T-helper 1 cell treated with Interleukin-12 subunit alpha and Interleukin-12 subunit beta and Interleukin-4 antibody, amounts not matched to agents 30 ng/mL and 1 ng/mL, for 36 hours (primary cell): ENCODE data around the gene CCDC88C. TPM values are rescaled to one million over a fixed set of nuclear protein-coding genes. Genes with fewer than 3 reads are reported as not detected.
"Not testable (repeated sequence)": the region's sequence is repeated elsewhere in the genome, so short reads cannot be mapped to it uniquely, and the experiment has no call there.

Experiments used
- intact Hi-C: fragments of 100-400 bp; cut with micrococcal nuclease; formaldehyde crosslinking; loops from one replicate; pipeline ENCODE4 v1.15.1; 2024
- total RNA-seq: library from RNA; stranded (reverse); gene quantifications from 2 replicates; pipeline ENCODE4 v1.2.3, GENCODE V29; 2022

Gene CCDC88C
- total RNA-seq, 1 donor from 2014 or later = 196 TPM

- intact Hi-C loops = no loop called here
Measured at GRCh38 chr14:91273885-91274273, 143.7 kb downstream of the CCDC88C start.

GRCh38 chr14:91273273-91273884, 144.2 kb downstream of the CCDC88C start:
- intact Hi-C loops = no loop called here

- intact Hi-C loops = no loop called here
Measured at GRCh38 chr14:91272341-91273272, 145.0 kb downstream of the CCDC88C start.

GRCh38 chr14:91271639-91272038, 146.0 kb downstream of the CCDC88C start:
- intact Hi-C loops = no loop called here

GRCh38 chr14:91270619-91271018, 147.0 kb downstream of the CCDC88C start:
- intact Hi-C loops = no loop called here

- intact Hi-C loops = no loop called here
Measured at GRCh38 chr14:91270188-91270587, 147.4 kb downstream of the CCDC88C start.

GRCh38 chr14:91269076-91269991, 148.3 kb downstream of the CCDC88C start:
- intact Hi-C loops = no loop called here

- intact Hi-C loops = loop anchor here (1.0 kb wide), 1 partner anchor 7 kb away; no protein-coding TSS in a partner anchor
Measured at GRCh38 chr14:91267965-91268437, 149.6 kb downstream of the CCDC88C start.

GRCh38 chr14:91266276-91266675, 151.3 kb downstream of the CCDC88C start:
- intact Hi-C loops = not testable (repeated sequence)

GRCh38 chr14:91265404-91265803, 152.2 kb downstream of the CCDC88C start:
- intact Hi-C loops = no loop called here

- intact Hi-C loops = no loop called here
Measured at GRCh38 chr14:91264151-91265150, 153.2 kb downstream of the CCDC88C start.

GRCh38 chr14:91263329-91263728, 154.3 kb downstream of the CCDC88C start:
- intact Hi-C loops = no loop called here

- intact Hi-C loops = loop anchor here (1.0 kb wide), 3 partner anchors 16 to 85 kb away; no protein-coding TSS in a partner anchor
Measured at GRCh38 chr14:91261986-91262549, 155.6 kb downstream of the CCDC88C start.

- intact Hi-C loops = loop anchor here (1.0 kb wide), 3 partner anchors 15 to 84 kb away; no protein-coding TSS in a partner anchor
Measured at GRCh38 chr14:91261115-91261514, 156.5 kb downstream of the CCDC88C start.

GRCh38 chr14:91258876-91259275, 158.7 kb downstream of the CCDC88C start:
- intact Hi-C loops = no loop called here

GRCh38 chr14:91258011-91258618, 159.5 kb downstream of the CCDC88C start:
- intact Hi-C loops = no loop called here

- intact Hi-C loops = no loop called here
Measured at GRCh38 chr14:91257328-91258010, 160.2 kb downstream of the CCDC88C start.

GRCh38 chr14:91256661-91257060, 161.0 kb downstream of the CCDC88C start:
- intact Hi-C loops = no loop called here
